KMS-11 (cell line): ENCODE results near the gene ZMYM4.
A peak's percentile ranks its signal among the peaks of the same experiment; 100 is the strongest.

Experiments used
- H2AFZ ChIP-seq: fragments of 200-600 bp; sonication (generic); 2 replicates; pipeline ENCODE4 v1.6.1; 2016; ENCODE audit warnings: antibody characterized with exemption, mixed run types, low read depth
- H3K27ac ChIP-seq: fragments of 200-600 bp; sonication (generic); 2 replicates; pipeline ENCODE4 v1.6.1; 2016; ENCODE audit warnings: mild to moderate bottlenecking, mixed run types
- H3K27me3 ChIP-seq: fragments of 200-600 bp; sonication (generic); 2 replicates; pipeline ENCODE4 v1.6.1; 2017; ENCODE audit warnings: mild to moderate bottlenecking, low read depth, mixed run types, moderate library complexity; ENCODE audit not compliant: insufficient read depth
- H3K36me3 ChIP-seq: fragments of 200-600 bp; sonication (generic); 2 replicates; pipeline ENCODE4 v1.6.1; 2017; ENCODE audit warnings: mild to moderate bottlenecking, mixed run types; ENCODE audit not compliant: insufficient read depth
- H3K4me1 ChIP-seq: fragments of 200-600 bp; sonication (generic); 2 replicates; pipeline ENCODE4 v1.6.1; 2016; ENCODE audit warnings: mild to moderate bottlenecking, low read depth, mixed run types; ENCODE audit not compliant: poor library complexity, severe bottlenecking
- H3K4me2 ChIP-seq: fragments of 200-600 bp; sonication (generic); 2 replicates; pipeline ENCODE4 v1.7.0; 2016; ENCODE audit warnings: mild to moderate bottlenecking, mixed run types
- H3K4me3 ChIP-seq: fragments of 200-600 bp; sonication (generic); IDR thresholded peaks from 2 replicates; pipeline ENCODE4 v1.6.1; 2017; ENCODE audit warnings: low read depth, low read length, mixed read lengths; ENCODE audit not compliant: insufficient read depth
- H3K79me2 ChIP-seq: fragments of 200-600 bp; sonication (generic); 2 replicates; pipeline ENCODE4 v1.6.1; 2016; ENCODE audit warnings: low read depth, mixed run types; ENCODE audit not compliant: insufficient read depth
- H3K9ac ChIP-seq: fragments of 200-600 bp; sonication (generic); 2 replicates; pipeline ENCODE4 v1.6.1; 2016; ENCODE audit warnings: mild to moderate bottlenecking, mixed run types
- H4K20me1 ChIP-seq: fragments of 200-600 bp; sonication (generic); 2 replicates; pipeline ENCODE4 v1.6.1; 2016; ENCODE audit warnings: mild to moderate bottlenecking, mixed run types; ENCODE audit not compliant: insufficient read depth
- TF ChIP-seq, protein P1 (sequence below): fragments of 200-600 bp; sonication (generic); conservative IDR thresholded peaks from 2 replicates; pipeline ENCODE4 v1.6.1; 2017; ENCODE audit warnings: low read depth, mild to moderate bottlenecking, antibody characterized with exemption, low read length, moderate library complexity, mixed read lengths

ZMYM4 gene

DNA sequence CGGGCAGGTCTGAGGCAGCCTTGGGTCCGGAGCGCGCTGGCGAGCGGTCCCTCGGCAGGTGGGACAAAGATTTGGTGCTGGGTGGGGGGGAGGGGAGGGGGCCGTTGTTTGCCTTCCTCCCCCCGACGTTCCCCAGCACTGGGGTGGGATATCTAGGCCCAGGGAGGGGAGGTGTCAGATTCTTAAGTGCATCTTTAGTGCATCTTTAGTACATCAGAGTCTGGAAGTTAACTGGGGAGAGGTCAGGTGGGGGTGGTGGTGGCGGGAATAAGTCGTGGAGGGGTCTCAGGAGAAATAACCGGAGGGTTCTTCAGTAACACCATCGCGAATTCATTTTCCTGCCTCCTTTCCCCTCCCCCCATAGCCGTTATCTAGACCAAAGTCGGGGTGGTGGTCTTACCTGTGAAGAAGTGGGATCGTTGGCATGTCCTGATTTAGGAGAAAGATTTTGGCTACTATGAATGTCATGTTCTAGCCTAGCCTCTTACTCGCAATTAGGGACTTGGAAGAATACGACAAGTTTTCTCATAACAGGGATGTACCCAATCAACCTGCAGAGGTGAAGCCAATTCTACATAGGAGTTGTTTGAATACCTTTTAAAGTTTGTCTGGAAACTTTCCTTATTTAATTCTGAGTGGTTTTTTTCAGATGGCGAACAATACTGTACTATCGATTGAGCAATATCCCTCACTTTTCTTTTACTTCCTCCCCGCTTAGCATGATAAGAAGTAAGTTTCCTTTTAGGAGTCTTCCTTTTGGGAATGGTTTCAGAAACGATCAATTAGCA lies 886 bp downstream of the ZMYM4 start:
- peaks cover 3% of the 10 kb centered on the region; the same call in 1 of the 2 replicates for H3K36me3 ChIP-seq
- H4K20me1 ChIP-seq: no peaks in the 10 kb centered on the region
- TF ChIP-seq, protein P1, sequence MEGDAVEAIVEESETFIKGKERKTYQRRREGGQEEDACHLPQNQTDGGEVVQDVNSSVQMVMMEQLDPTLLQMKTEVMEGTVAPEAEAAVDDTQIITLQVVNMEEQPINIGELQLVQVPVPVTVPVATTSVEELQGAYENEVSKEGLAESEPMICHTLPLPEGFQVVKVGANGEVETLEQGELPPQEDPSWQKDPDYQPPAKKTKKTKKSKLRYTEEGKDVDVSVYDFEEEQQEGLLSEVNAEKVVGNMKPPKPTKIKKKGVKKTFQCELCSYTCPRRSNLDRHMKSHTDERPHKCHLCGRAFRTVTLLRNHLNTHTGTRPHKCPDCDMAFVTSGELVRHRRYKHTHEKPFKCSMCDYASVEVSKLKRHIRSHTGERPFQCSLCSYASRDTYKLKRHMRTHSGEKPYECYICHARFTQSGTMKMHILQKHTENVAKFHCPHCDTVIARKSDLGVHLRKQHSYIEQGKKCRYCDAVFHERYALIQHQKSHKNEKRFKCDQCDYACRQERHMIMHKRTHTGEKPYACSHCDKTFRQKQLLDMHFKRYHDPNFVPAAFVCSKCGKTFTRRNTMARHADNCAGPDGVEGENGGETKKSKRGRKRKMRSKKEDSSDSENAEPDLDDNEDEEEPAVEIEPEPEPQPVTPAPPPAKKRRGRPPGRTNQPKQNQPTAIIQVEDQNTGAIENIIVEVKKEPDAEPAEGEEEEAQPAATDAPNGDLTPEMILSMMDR: no peak
- no peaks in the 10 kb centered on the region for H3K27me3 ChIP-seq
- peaks cover 27% of the 10 kb centered on the region for H3K4me1 ChIP-seq
- H3K4me2 ChIP-seq: peak overlapping the region; percentile 71
- peaks cover 23% of the 10 kb centered on the region for H3K79me2 ChIP-seq
- H3K4me3 ChIP-seq: peak overlapping the region; percentile 33
- H3K9ac ChIP-seq: peak overlapping the region; percentile 86
- H2AFZ ChIP-seq: peak overlapping the region; percentile 95
- H3K27ac ChIP-seq: peak overlapping the region; percentile 69

DNA sequence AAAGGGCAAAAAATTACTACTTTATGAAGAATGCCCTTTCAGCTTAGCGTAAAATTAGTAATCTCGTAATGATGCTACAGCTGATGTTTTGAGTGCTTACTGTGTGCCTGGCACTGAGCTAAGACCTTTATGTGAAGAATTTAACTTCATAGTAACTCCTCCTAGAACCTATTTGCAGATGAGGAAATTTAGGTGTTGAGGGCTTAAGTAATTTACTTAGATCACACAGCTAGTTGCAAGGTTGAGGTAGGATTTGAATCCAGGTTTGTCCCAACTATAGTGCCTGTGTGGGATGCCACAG lies 1.4 kb downstream of the ZMYM4 start:
- peaks cover 29% of the 10 kb centered on the region for H3K79me2 ChIP-seq

DNA sequence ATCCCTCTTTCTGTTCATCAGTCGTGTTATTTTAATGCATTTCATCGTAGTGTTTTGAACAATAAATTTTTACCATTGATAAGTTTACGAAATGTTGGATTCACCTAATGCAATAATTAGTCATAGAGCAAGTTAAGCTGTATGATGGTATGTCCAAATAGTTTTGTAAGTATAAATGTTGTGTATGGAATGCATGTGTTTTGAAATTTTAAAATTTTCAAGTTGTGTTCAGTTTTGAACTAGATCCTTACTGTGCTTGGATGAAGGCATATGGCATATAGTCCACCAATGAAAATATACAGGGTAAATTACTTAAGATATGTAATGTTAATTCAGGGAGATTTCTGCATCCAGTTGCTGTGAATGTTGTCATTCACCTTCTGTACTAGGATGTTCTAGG lies 2.3 kb downstream of the ZMYM4 start:
- no peaks in the 10 kb centered on the region for H3K27me3 ChIP-seq
- no peak overlapping the region for H2AFZ ChIP-seq
- no peak overlapping the region for H3K4me2 ChIP-seq
- TF ChIP-seq, protein P1: no peak
- no peaks in the 10 kb centered on the region for H4K20me1 ChIP-seq
- H3K4me3 ChIP-seq: no peak overlapping the region
- no peak overlapping the region for H3K9ac ChIP-seq
- peaks cover 32% of the 10 kb centered on the region for H3K79me2 ChIP-seq
- peaks cover 18% of the 10 kb centered on the region for H3K4me1 ChIP-seq
- peaks cover 3% of the 10 kb centered on the region; the same call in 1 of the 2 replicates for H3K36me3 ChIP-seq
- no peak overlapping the region for H3K27ac ChIP-seq

More for the DNA sequence above, 1.4 kb downstream of the ZMYM4 start:
- Histone ChIP-seq H3K4me2 (peak overlapping the region; percentile 71; the same call in 1 of the 2 replicates), H4K20me1 (no peaks in the 10 kb centered on the region), H3K36me3 (peaks cover 3% of the 10 kb centered on the region; the same call in 1 of the 2 replicates), H3K4me3 (peak overlapping the region; percentile 33), H3K27me3 (no peaks in the 10 kb centered on the region), H3K27ac (no peak overlapping the region), H3K4me1 (peaks cover 22% of the 10 kb centered on the region), H2AFZ (no peak overlapping the region), H3K9ac (no peak overlapping the region)
- TF ChIP-seq, protein P1: no peak

DNA sequence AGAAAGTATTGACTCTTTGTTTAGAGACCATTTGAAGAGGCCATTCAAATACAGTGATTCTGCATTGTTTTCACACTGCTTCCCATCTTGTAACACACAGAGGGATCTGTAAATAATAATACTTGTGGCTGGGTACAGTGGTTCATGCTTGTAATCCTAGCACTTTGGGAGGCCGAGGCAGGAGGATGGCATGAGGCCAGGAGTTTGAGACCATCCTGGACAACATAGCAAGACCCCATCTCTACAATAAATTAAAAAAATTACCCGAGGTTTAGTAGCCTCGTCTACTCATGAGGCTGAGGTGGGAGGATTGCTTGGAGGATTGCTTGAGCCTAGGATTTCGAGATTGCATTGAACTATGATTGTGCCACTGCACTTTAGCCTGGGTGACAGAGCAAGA lies 5.7 kb downstream of the ZMYM4 start:
- H3K27me3 ChIP-seq: no peaks in the 10 kb centered on the region
- no peak overlapping the region for H2AFZ ChIP-seq
- no peak overlapping the region for H3K4me2 ChIP-seq
- peaks cover 3% of the 10 kb centered on the region; the same call in 1 of the 2 replicates for H3K36me3 ChIP-seq
- TF ChIP-seq, protein P1: no peak
- no peak overlapping the region for H3K27ac ChIP-seq
- H4K20me1 ChIP-seq: no peaks in the 10 kb centered on the region
- no peak overlapping the region for H3K4me3 ChIP-seq
- no peak overlapping the region for H3K9ac ChIP-seq
- peaks cover 8% of the 10 kb centered on the region for H3K4me1 ChIP-seq
- H3K79me2 ChIP-seq: peaks cover 32% of the 10 kb centered on the region
